GM12891 (cell line): ENCODE results near the gene MLLT10.

Experiments
- POLR2A ChIP-seq: IDR thresholded peaks from 2 replicates; pipeline ENCODE4 v1.6.1; 2011; ENCODE audit warnings: low read depth, low read length, control low read depth
- POLR2AphosphoS5 ChIP-seq: IDR thresholded peaks from 2 replicates; pipeline ENCODE4 v1.6.1; 2011; ENCODE audit warnings: low read depth, low read length, control low read depth
- SPI1 ChIP-seq: IDR thresholded peaks from 2 replicates; pipeline ENCODE4 v1.6.1; 2011; ENCODE audit warnings: low read depth, low read length, control low read depth
- TAF1 ChIP-seq: IDR thresholded peaks from 2 replicates; pipeline ENCODE4 v1.6.1; 2011; ENCODE audit warnings: low read depth, low read length, control low read depth

DNA sequence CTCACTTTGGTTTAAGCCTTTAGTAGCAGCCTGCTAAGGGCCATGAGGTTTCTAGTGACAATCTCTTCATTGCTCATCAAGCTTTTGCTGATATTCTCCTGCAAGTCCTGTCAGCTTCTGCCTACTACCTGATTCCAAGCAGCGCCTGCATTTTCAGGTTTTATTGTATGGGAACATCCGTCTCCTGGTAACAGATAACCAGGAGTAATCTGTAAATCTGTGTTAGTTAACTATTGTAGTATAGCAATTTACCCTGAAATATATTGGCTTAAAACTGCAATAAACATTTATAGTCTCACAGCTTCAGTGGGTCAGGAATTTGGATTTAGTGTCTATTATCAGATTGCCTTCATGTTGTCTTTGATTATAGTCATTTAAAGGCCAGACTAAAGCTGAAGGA lies 94.0 kb downstream of the MLLT10 start:
- TF ChIP-seq SPI1 (no peak), POLR2A (no peak), TAF1 (no peak), POLR2AphosphoS5 (no peak)
